ENCODE data around the gene RASAL3.
A peak's percentile ranks its signal among the peaks of the same experiment; 100 is the strongest.

Gene RASAL3

DNA sequence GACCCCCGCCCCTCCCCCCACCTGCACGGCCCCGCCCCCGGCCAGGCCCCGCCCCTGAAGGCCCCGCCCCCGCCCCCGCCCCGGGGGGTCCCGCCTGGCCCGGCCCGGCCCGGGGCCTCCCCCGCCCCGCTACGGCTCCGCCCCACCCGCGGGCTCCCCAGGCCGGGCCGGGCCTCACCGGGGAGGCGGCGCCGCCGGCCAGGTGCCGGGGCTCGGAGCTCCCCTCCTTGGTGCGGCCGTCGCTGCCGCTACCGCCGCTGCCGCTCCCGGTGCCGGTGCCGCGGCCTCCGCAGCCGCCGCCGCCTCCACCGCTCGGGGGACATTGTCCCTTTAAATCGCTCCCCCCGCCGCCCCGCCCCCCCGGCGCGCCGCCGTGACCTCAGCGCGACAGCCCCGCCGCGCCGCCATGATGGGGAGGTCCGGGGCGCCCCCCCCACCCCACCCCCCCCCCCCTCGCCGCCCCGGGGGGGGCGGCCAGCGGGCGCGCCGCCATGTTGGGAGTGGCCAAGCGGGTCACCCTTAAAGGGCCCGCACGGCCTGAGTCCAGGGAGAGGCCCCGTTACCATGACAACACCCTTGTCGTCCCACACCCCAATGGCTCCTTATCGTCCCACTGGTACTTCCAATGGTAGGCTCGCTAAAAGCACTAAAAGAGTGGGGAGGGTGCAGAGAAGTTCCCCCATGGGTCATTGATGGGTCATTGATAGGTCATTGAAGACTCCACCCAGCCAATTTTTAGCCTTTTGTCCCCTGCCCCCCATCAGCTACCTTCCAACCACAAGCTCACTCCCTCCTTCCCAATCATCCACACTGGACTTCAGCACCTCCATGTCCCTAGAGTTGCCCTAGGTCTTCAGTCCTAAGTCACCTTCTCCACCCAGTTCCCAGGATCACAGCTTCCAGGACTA is 14.5 kb downstream of the RASAL3 start, which contains the start of gene WIZ:
Gene WIZ (minus strand): TSS at position 337 of the 908 bp plus-strand sequence. CDS start 1,649 bp downstream, outside the sequence.
- peak; percentile 69 to 73 for DNase-seq (ENCODE audit: low read depth in 1 of 2, low spot score in 1 of 2)

DNA sequence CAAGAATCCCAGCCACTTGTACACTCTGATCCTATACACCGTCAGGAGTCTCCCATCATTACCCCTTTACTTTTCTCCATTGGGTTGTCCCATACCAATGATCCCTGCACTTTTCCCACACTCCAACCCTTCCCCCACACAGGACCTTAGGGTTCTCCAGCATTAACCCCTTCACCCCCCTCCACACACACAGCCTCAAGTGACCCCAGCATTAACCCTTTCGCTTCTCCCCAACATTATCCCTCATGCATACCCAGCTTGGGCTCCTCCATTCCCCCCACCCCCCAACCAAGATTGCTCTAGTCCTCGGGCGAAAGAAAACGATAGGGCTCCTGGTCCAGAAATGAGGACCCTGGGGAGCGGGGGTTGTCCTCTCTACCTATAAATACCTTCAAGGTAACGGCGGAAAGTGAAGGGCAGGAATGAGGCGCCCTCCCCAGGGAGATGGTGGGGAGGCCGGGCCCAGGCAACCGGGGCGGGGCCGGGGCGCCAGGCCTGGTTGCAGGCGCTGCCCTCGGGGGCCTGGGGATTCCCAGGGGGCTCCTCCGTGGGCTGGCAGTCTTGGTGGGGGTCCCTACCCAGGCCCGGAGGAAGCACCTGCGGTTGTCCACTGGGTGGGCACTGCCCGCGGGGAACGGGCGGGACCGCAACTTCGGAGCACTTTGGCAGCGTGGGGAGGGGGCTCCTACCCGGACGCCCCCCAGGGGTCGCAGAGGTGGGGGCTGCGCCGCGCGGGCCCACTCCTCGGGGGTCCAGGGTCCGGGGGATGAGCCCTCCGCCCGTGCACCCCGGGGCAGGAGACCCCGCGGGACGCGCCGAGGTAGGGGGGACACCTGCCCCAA is 15.3 kb downstream of the RASAL3 start:
- no peak for DNase-seq (ENCODE audit: low read depth in 1 of 2, low spot score in 1 of 2)

DNA sequence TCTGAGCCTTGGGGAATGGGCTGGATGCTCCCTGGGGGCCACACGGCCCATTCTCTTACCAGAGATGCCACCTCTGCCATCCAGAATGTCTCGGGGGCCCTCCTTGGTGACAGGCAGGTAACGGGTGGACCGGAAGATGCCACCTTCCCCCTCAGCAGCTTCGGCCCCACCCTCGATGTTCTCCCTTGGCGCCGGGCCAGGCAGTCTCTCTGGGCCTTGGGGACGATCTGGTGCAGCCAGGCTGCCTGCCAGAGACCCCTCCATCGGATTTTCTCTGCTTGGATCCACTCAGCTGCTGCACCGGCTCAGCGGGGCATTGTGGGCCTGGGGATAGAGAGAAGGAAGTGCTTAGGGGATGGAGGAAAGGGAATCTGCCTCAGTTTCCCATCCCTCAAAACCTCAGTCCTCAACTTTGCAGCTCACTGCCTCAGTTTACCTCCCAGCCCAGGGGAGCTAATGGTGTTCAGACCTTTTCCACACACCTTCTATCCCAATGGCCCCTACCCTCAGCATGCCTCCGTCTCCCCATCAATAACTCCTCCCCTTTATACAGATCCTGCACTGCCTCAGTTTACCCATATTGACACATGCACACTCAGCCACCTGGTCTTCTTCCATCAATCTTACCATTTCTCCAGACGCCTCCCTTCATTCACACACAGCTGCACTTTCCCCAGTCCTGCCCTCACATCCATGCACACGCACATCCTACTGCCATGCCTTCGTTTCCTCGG is 16.1 kb downstream of the RASAL3 start:
- DNase-seq (ENCODE audit: low read depth in 1 of 2, low spot score in 1 of 2) = no peak

DNA sequence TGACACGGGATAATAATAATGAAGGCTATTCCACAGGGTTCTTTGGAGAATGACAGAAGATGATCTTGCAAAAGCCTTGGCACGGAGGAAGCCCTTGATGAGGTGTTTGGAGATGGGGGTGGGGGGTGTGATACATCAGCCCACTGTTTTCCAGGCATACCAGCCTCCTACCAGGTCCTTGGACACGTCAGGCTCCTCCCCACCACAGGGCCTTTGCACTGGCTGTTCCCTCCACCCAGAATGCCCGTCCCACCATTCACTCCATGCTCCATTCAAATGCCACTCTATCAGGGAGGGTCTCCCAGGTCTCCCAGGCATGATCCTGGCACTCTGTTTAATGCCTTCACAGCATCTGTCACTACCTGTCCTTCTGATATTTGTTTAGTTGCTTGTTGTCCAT is 17.3 kb downstream of the RASAL3 start:
- no peak for DNase-seq (ENCODE audit: low read depth in 1 of 2, low spot score in 1 of 2)

DNA sequence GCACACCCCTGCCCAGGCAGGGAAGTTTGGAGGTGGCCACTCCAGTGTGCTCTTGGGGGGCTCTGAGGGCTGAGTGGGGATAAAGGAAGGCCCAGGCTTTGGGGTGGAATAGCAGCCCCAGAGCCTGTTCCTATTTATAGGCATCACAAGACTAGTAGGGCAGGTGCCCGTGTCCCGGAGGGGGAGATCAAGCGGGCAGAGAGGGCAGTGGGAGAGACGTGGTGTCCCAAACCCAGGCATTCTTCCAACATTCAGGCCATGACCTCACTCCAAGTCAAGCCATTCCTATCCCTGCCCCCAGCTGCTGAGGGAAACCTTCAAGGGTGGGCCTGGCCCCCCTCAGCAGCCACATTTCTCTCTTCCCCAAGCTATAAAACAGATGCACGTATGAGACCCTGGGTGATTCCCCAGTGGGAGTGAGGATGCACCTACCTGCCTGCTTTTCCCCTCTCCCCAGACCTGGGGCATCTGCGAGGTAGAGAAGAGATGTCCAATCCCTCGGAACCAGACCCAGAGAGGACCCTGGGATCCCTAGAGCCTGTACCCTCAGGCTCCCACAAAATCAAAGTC is 18.5 kb downstream of the RASAL3 start:
- no peak for DNase-seq (ENCODE audit: low read depth in 1 of 2, low spot score in 1 of 2)

DNA sequence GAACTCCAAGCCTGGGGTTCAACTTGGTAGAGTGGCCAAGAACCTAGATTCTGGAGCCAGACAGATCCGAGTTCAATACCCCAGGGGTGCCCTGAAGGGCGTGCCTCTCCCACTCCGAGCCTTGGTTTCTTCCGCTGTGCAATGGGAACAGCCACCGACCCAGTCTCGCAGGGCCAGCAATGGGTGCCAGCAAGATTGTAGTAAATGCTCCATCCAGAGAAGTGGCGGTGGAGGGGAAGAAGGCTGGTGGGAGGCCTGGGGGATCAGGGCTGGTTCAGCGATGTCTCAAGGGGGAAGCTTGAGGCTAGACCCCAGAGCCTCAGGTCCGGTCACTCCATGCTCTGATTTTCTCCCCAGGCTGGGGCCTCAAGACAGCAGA is 19.1 kb downstream of the RASAL3 start:
- no peak for DNase-seq (ENCODE audit: low read depth in 1 of 2, low spot score in 1 of 2)

DNA sequence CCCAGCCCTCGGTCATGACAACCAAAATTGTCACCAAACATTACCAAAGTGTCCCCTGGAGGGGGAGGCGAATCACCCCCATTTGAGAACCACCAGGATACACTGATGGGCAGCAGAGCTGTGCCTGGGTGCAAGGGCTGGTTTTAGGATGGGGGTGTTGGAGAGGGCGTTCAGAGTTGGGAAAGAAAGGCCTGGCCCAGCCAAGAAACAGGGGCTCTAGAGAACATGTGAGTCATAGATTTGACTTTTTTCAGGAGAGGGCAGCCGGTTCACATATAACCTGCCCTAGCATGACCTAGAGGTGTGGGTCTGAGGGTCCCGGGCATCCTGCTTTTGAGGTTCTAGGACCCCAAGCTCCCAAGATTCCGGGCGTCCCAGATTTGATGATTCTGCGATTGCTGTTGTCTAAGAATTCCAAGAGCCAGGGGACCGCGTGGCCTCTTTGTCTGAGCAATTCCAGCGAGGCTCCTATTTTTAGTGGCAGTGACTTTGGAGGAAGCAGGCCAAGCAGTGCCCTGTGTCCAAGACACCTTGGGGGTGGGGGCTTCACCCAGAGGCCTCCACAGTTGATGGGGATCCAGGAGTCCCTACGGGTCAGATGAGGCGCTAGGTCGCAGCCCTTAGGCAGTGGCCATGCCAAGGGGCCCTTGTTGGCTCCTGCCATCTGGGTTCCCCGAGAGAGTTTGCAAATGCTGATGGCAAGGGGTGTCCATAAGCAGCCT is 19.7 kb downstream of the RASAL3 start:
- DNase-seq (ENCODE audit: low read depth in 1 of 2, low spot score in 1 of 2) = no peak

DNA sequence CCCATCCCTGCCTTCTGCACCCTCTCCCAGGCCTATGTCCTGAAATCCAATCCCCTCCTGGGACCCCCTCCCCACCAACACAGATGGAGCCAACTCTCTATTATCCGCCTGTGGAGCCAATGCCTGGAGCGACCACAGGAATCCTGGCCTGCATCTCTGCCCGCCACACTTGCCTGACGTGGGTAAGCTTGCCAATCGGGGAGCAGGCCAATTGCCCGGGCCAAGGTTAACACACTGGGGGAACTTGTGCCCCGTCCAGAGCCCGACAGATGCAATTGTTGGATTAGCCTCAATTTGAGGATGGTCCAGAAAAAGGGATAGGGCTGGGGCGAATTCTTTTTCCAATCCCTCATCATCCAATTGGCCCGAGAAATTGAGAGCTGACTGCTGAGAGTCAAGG is 20.5 kb downstream of the RASAL3 start:
- no peak for DNase-seq (ENCODE audit: low read depth in 1 of 2, low spot score in 1 of 2)

DNA sequence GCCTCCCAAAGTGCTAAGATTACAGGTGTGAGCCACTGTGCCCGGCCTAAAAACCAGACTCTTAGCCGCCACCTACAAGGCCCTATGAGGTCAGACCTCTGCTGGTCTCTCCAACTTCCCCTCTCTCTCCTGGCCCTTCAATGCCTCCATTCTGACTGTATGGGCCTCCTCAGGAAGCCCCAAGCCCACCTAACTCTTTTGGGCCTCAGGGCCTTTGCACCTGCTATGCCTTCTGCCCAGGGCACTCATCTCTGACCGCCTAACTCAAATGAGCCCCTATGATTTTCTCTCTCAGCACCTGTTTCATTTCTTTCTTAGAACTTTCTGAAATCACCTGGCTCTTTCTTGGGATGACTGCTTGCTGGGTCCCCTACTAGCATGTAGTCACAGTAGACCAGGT is 21.0 kb downstream of the RASAL3 start:
- no peak for DNase-seq (ENCODE audit: low read depth in 1 of 2, low spot score in 1 of 2)

DNA sequence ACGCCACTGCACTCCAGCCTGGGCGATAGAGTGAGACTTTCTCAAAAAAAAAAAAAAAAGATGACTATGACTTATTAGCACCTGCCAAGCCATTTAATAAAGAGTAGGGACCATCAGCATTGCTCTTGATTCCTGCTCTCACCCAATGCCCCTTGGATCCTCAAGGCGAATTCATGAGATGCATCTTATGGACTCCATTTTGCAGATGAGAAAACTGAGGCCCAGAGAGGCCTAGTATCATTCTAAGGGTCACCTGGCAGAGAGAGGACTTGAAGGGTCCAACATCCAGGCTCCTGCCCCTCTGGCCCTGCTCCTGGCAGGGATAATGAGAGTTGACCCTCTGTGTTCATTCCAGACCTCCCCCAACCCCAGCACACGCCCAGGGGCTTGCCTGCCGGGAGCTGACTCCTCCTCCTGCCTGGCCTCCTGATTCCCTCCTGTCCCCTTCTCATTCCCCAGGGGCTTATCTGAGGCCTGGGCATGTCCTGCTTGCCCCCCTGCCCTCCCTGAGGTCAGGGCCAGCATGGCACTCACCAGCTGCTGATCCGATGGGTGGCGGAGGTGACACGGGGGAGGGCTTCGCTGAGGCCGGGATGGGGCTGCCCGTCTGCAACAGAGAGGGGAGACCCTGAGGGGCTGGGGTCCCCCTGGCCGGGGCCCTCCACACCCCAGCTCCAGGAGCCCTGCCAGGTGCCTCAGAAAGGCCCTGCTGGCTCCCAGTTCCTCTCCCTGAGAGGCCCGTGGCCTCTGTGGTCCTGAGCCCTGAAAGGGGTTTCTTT is 22.0 kb downstream of the RASAL3 start:
- no peak for DNase-seq (ENCODE audit: low read depth in 1 of 2, low spot score in 1 of 2)

DNA sequence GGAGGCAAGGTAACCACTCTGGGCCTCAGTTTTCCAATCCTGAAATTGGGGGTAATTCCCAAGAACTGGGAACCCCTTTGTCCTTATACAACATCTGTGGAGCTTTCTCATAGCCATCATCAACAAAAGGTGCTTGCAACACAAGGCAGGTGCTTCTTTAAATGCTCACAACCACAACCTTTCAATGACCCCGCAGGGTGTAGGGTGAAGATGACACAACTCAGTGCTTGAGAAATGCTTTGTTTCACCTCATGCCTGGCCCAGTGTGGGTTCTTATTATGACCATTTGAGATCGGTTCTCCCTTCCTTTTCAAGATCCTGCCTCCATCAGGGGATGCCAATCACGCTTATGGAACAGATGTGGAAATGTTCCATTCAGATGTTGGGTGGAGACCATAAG is 23.0 kb downstream of the RASAL3 start:
- DNase-seq (ENCODE audit: low read depth in 1 of 2, low spot score in 1 of 2) = no peak

DNA sequence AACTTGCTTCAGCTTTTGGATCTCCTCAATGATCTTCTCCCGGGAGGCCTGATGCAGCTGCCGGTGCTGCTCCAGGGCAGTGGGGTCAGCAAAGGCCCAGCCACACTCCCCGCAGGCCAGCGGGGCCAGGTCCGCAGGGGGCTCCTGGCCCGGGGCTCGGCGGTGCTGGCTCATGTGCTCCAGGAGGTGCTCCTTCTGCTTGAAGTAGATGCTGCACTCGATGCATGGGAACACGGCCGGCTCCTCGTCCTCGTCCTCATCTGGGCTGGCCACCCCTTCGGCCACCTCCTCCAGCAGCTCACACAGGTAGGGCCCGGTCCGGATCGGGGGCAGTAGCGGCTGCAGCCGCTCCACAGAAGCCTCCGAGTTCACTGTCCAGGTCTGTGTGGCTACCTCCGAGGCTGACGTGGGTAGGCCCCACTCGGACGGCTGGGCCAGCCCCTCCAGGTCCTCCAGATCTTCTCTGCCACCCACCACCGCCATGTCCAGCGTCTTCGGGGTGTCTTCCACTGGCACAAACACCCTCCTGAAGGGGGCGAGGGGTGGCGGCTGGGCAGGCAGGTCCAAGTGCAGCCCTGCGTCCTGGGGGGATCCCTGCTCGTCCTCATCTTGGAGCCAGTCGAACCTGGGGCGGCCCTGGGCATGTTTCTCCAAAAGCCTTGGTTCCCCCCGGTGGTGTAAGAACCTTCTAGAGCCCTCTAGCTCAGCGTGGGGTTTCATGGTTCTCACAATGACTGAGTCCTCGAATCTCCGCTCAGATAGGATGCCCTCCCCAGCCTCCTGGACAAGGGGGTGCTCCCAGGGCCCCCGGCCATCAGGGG is 24.3 kb downstream of the RASAL3 start:
- no peak for DNase-seq (ENCODE audit: low read depth in 1 of 2, low spot score in 1 of 2)

DNA sequence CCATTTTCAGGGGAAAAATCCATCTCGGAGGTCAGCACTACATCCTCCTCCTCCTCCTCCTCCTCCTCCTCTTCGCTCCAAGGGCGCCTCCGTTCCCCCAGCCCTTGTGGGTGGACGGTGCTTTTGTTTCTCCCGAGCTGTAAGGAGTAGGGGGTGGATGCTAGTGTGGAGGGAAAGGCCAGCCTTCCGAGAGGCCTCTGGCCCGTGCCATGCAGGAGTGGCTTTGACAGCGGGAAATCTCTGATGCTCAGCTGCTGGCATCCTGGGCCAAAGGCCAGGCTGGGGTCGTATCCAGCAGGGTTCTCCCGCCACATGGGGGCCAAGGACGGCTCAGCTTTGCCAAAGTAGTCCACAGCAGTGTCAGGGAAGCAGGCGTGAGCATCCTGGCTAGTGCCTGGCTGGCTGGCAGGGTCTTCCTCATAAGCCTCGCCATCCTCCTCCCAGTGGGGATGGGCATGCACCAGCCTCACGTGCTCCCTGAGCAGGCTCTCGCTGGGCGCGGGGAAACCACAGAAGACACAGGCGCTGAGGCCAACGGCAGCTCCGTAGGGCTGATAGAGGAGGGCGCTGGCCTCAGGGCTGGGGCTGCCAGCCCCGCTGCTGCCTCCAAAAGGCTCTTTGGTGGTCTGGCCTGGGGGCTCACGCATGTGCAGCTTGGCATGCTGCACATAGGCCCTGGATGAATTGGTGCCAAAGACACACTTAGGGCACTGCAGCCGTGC is 25.1 kb downstream of the RASAL3 start:
- no peak for DNase-seq (ENCODE audit: low read depth in 1 of 2, low spot score in 1 of 2)

DNA sequence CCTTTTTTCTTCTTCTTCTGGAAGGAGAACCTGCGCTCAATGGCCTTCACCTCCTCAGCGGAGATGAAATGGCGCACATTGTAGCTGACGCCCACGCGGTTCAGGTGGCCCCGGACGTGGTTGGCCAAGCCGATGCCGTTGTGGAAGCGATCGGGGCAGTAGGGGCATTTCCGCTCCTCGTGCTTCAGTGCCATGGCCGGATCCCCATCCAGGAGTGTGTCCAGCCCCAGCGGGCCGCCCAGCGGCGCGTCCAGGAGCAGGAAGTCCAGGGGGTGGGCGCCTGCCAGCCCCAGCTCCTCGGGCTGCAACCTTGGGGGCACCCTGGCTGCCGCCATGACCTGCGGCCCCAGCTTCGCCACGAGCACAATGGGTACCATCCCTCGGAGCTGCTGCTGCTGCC is 25.8 kb downstream of the RASAL3 start:
- DNase-seq (ENCODE audit: low read depth in 1 of 2, low spot score in 1 of 2) = no peak

DNA sequence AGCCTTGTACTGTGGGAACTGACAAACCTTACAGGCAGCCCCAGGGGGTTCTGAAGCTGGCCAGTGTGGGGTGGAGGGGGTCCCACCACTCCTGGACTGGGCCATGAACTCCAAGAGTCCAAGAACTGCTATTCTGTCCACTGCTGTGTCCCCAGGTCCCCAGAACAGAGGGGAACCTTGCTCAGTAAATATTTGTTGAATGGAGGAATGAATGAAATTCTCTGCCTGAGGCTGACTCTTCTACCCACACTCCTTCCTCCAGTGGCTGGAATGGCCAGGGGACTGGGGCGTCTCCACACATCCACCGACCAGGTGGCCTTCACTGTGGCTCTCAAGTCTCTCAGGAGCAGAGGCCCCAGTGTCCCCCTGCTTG is 26.2 kb downstream of the RASAL3 start:
- no peak for DNase-seq (ENCODE audit: low read depth in 1 of 2, low spot score in 1 of 2)

DNA sequence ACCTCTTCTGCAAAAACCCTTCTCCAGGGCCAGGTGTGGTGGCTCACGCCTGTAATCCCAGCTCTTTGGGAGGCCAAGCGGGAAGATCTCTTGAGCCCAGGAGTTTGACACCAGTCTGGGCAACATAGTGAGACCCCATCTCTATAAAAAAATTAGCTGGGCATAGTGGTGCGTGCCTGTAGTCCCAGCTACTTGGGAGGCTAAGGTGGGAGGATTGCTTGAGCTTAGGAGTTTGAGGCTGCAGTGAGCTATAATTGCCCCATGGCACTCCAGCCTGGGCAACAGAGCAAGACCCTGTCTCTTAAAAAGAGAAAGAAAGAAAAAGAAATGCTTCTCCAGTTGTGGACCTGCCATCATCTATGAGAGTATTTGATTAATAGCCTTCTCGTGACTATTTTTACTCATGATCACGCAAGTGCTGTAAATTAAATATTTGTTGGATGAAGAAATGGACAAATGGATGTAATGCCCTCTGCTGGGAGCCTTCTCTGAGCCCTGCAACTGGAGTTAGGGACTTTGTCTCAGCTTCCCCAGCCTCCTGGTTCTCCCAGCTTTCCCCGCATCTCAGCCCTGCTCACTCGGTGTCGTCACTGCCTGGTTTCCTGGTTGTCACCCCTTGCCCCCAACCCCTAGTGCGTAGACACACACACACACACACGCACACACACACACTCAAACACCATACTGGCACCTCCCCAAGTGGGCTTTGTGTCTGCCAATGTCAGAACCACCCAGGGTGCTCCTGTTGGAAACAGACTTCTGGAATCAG is 26.8 kb downstream of the RASAL3 start:
- DNase-seq (ENCODE audit: low read depth in 1 of 2, low spot score in 1 of 2) = no peak

DNA sequence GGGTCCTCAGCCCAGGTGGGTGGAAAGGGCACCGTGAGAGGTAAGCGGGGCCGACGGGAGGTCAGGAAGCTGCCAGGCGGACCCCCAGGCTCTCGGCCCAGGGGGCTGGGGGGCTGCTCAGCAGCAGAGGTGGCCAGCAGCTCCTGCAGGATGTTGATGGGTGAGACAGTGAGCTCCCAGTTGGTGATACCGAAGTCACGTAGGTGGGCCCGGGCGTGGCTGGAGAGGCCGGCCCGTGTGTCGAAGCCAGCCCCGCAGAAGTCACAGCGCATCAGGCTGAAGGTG is 27.6 kb downstream of the RASAL3 start:
- DNase-seq (ENCODE audit: low read depth in 1 of 2, low spot score in 1 of 2) = no peak

Measured in activated CD4-positive, alpha-beta T cell treated with anti-CD3 and anti-CD28 coated beads, Interleukin-2, amount 50 U/mL, for 24 hours (primary cell).